ENCODE data around the gene MRPS5.
"Not testable (repeated sequence)": the region's sequence is repeated elsewhere in the genome, so short reads cannot be mapped to it uniquely, and the experiment has no call there.

MRPS5 gene

DNA sequence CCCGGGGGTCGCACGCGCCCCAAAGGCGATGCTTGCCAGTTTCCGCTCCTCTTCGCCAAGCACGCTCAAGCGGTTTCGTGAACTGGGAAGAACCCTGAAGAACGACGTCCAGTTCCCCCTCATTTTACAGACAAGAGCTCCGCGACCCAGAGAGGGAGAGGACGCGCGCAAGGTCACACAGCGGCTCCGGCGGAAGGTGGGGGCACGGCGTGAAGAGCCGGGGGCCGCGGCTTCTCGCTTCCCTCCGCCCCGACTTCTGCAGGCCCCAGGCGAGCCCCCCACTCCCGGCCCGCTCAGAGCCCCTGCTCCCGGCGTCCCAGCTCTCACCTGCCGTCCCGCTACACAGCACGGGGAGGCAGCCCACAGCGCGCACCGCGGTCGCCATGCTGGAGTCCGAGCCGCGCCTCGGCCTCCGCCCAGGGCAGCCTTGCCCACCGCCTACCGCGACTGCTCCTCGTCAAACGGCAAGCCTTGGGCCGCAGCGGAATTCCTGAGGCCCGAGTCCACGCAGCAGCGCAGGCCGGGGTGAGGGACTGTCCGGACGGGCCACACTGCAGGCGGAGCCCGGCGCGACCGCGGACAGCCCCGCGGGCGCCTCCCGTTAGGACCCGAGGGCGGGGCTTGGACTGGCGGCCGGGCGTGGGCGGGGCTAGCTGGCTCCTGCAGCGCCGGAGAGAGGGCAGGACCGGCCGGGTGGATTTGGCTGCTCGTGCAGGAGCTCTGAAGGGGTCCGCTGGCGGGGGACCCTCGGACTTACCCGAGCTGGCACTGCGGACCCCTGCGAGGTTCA is at the start of gene MRPS5:
Gene MRPS5 (minus strand): TSS at position 402 of the 790 bp plus-strand sequence. CDS start 17 bp downstream, at position 385.
- peak; percentile 76 for DNase-seq

DNA sequence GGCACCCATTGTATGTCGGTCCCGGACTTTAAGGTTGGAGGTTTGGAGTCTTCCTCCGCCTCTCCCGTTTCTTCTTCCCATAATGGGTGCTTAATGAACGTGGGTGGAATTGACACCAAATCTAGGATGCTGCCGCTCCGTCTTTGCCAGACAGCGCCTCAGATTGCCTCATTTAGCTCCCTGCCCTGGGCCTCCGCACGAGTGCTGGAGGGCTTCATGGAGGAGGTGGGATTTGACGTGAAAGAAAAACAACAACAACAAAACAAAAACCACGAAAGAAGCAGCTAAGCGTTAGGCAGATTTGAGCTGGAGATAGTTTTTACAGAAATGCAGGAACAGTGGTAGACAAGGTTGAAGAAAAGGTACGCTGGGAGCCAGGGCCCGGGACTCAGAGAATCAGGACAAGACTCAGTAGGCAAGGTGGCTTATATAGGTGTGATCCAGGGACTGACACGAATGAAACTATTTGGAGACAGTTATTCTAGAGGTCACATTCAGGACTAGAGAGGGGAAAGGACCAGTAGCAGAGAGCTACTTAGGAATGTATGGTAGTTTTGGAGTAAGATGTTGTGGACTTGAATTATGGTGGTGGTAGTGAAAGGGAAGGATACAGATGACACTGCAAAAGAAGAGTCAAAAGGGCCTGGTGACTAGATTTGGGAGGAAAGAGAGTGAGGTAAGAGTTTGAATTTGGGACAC is 44.6 kb upstream of the MRPS5 start:
- no peak for DNase-seq

DNA sequence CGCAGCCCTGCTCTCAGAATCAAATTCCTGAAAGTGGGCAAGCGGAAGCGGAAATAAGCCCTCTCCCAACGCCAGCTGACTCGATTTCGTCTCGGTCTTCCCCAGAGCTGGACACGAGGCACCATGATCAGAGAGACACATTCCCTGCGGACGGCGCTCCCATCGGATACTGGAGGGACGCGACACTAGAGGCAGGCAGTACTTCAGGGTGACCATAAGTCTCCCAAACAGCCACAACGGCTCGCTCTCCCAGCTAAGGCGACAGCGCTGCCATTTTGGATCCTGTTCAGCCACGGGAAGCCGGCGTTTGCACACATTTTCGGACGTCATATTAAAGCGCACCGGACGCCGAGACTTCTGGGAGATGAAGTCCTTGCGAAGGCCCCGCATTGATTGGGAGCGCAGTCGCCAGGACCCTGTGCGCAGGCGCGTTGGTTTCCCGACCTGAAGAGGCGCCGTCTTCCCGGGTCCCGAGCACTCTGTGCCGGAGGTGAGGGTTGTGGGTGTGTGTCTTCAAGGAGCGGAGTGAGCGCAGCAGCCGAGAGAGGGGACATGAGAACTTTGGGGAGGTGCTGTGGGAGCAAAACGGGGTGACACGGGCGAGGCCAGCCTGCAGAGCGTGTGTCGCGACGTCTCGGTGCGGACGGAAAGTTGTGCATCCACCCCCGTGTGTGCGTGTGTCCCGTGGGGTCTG is 43.9 kb upstream of the MRPS5 start, which contains the start of gene ZNF2:
Gene ZNF2 (plus strand): TSS at position 439 of the 694 bp plus-strand sequence. CDS start 10,418 bp downstream, outside the sequence.
- DNase-seq, result peak; percentile 96

DNA sequence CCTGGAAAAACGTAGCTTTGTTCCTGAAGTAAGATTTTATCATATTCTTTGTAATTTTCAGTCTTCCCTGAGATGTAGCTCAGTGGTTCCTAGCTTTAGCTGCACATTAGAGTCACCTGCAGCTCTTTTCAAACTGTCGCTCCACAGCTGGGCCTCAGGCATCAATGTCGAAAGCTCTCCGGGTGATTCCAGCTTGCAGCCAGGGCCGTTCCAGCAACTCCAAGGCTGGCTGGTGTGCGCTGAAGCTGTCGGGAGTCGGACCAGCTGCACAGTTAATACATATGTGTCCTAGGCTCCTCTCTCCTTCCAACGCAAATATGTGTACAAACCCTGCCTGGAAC is 43.4 kb upstream of the MRPS5 start:
- DNase-seq, result no peak

DNA sequence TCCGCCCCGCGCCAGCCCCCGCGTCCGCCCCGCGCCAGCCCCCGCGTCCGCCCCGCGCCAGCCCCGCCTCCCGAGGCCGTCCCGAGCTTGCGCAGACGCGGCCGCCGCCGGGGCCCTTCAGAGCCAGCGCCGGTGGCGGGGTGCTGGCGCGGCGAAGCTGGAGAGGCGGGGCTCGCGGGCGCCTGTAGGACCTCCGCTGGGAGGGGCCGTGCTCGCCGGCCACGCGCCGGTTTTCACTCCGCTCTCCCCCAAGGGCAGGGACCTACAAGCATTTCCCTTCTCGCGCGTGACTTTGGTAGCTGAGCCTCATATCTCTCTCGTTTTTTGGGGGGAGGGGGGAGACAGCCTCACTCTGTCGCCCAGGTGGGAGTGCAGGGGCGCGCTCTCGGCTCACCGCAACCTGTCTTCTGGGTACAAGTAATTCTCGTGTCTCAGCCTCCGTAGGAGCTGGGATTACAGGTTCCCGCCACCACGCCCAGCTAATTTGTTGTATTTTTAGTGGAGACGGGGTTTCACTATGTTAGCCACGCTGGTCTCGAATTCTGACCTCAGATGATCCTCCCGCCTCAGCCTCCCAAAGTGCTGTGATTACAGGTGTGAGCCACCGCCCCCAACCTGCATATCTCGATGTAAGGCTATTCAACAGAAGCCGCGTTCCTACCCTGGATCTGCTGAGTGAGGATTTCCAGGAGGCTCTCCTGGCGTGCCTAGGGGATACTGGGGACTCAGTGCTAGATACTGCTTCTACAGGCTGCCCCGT is 38.3 kb upstream of the MRPS5 start, which contains the start of gene ZNF514:
Gene ZNF514 (minus strand): TSS at position 159 of the 760 bp plus-strand sequence. CDS start 6,595 bp downstream, outside the sequence.
- peak; percentile 81 for DNase-seq

DNA sequence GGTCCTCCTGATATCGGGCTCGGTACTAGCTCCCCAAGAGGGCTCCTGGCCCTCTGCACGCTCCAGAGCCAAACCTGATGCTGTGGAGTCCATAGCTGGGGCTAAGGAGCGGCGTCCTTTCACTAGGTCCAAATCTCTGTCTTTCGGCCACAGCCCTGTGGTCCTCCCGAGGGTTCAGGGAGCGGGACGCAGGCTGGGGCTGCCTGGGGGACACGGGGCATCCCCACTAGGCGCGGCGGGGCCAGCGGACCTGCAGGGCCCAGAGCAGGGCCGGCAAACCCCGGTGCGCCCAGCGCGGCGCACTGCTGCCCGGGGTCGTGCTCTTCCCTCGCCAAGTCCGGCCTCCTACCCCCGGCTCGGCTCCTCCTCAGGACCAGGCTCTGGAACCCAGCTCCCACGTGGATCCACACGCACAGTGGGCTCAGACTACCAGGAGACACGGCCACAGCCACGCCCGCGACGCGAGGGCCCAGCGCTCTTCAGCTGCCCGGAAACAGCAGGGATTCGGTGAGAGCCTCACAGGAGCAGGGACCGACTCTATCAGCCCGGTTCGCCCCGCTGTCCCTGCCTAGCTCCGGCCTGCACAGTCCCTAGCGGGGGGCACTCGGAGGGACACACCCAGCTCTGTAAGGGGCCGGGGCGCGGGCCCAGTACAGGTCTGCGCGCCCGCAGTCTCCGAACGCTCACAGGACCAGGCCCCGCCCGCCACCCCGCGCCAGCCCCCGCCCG is 37.4 kb upstream of the MRPS5 start:
- no peak for DNase-seq

DNA sequence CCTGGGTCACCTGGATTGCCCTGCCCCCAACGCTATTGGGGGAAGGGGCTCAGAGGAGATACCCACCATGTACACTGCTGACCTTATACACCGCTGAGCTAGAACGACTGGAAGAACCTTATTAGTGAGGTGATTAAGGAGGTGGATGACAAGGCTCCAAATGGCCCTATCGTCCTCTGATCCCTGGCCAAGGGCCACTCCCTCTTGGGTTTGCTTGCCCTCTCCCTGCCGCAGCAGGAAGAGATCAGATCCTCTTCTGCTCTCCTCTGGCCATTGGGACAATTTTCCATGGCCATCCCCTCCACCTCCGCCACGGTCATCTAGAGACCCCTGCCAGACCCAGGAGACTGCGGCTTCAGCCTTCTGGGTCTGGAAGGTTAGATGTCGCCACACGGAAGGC is 36.8 kb upstream of the MRPS5 start:
- DNase-seq, result no peak

DNA sequence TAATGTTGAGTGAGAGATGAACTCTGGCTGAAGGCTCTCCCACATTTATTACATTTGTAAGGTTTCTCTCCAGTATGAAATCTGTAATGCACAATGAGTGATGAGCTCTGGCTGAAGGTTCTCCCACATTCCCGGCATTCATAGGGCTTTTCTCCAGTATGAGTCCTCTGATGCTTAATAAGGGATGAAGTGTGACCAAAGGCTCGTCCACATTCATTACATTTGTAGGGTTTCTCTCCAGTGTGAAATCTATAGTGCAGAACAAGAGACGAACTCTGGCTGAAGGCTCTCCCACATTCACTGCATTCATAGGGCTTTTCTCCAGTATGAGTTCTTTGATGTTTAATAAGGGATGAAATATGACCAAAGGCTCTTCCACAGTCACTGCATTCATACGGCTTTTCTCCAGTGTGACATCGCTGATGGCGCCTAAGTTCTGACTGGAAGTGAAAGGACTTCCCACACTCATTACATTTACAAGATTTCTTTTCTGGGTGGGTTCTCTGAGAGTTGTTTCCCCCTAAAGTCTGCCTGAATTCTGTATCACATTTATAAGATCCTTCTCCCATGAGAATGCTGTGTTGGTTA is 27.9 kb upstream of the MRPS5 start:
- no peak for DNase-seq

DNA sequence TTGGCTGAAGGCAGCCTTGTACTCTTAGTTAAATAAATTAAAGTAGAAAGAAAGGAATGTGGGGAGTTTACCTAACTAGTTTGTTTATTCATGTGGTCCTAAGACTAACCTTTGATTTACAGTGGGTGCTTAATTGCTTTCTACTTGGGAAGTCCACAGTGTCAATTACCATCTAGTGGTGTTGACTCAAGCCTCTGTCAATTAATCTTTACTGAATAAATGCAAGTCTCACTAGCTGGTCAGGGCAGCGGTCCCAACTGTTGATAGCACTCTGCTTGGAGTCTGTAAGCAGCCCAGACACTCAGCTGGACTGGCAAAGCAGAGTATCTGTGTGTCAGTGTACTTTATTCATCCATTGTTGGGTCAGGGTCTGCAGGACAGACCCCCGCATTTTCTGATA is 22.2 kb upstream of the MRPS5 start:
- no peak for DNase-seq

DNA sequence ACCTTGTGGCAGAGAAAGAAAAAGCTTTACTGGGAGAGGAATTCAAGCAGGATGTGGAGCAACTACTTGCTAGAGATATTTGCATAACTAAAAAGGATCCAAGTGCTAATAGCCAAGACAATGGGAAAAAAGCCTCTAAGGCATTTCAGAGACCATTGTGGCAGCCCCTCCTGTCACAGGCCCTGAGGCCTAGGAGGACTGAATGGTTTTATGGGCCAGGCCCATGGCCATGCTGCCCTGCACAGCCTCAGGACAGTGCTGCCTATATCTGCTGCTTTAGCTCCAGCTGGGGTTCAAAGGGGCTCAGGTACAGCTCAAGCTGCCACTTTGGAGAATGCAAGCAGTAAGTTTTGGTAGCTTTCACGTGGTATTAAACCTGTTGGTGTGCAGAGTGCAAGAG is 17.1 kb upstream of the MRPS5 start:
- DNase-seq, result no peak

DNA sequence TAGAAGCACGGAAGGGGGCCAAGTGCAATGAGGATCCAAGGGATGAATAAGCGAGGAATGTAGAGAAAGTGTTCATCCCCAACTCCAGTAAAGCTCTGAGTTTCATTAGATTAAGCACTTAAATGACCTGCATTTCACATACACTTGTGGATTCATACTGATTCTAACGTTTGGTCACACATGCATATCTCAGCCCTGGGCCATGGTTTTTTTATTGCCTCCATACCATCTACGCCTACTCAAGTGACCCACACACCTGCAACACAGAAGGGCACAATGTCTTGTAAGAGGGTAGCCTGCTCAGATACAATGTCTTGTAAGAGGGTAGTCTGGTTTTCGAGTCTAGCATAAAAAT is 566 bp upstream of the MRPS5 start:
- no peak for DNase-seq

DNA sequence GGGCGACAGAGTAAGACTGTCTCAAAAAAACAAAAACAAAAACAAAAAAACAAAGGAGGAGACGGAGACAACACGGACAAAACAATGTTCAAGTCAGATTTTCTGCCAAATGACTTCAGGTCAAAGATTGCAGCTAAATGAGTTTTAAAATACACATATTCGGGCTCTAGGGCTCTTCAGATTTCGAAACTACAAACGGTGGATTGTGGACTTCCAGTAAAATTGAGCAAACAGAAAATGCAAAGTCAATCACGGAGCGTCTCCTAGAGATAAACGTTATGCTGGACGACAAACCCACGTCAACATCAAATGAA is 558 bp downstream of the MRPS5 start:
- DNase-seq, result no peak

DNA sequence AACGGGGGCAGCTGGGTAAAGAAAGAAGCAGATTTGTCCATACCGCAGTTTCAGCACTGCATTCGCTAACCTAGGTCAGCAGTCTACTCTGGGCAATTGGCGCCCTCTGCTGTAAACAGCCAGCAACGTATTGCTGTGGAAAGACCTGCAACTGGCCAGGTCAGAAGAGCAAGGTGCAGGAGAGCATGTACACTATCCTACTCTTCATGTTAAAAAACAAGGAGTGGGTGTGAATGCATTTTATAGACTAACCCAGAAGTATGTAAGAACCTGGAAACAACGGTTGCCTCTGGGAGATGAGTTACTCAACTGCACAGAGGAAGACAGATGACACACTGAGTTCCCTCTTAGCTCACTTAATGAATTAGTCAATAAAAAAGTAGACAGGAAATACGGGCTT is 6.2 kb downstream of the MRPS5 start:
- DNase-seq, result peak; percentile 62

DNA sequence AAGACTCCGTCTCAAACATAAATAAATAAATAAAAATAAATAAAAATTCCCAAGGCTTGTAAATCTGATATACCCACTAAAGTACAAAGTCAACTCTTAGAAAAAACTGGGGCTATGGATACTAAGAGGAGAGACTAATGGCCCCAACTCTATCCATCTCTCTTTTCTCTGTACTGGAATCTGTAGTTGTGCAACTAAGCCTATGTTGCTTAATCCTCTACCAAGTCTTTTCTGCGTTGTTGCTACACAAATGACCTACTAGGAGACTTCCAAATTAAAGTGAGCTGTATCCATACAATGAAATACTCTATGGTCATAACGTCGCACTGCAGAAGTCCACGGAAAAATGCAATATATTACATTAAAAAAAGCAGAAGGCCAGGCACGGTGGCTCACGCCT is 8.1 kb downstream of the MRPS5 start:
- no peak for DNase-seq

DNA sequence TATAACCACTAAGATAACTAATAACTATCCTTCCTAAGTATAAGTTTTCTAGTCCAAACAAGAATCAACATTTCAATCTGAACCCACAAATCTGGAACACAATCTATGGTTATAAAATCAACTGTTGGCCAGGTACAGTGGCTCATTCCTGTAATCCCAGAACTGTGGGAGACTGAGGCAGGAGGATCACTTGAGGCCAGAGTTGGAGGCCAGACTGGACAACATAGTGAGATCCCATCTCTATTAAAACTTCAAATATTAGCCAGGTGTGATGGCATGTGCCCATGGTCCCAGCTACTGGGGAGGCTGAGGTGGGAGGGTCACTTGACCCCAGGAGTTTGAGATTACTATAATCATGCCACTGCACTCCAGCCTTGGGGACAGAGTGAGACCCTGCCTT is 11.2 kb downstream of the MRPS5 start:
- DNase-seq, result no peak

DNA sequence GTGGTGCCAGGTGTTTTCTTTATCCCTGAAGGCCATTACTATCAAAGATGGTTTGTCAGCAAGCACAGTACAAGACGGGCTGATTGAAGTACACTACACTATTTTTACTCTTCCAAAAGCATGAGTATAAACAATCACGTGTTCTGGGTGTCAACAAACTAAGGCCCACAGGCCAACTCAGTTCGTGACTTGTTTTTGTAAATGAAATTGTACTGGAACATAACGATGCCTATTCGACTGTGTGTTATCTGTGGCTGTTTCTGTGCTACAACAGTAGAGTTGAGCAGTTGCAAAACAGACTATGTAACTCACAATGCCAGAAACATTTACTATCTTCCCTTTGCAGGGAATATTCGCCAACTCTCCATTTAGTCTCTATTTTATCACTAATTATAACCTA is 12.3 kb downstream of the MRPS5 start:
- no peak for DNase-seq

DNA sequence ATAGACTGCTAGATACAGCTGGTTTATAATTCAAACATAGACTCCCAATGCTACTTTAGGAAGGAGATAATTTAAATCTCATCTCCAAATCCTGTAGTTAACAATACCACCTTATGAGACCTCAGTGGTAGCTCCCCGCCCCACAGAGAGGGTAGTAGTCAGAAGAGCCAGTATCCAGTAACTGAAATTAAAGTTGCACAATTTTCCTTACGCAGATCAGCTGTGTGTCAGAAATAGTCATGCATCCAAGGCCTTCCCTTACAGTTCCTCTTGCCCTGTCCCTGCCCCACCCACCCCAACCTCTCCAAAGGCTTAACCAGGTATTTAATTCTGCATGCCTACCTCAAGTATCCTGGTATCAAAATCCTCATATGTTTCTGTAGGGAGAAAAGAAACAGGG is 15.5 kb downstream of the MRPS5 start:
- no peak for DNase-seq

DNA sequence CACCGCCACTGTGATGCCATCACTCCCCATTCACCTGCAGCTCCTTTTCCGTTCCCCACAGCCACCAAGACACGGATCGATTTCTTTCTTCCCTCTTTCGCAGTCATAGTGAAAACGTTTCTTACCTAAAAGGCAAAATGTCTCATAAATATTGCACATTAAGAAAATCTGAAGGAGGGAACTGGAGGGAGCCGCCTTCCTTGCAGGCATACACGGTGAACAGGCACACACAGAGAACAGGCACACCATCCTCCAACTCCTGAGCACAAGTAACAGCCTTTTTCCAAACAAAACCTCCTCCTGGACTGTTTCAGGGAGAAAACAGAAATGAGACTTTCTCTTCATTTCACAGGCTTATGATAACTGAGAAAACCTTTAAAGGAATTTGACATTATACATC is 17.0 kb downstream of the MRPS5 start:
- DNase-seq, result no peak

DNA sequence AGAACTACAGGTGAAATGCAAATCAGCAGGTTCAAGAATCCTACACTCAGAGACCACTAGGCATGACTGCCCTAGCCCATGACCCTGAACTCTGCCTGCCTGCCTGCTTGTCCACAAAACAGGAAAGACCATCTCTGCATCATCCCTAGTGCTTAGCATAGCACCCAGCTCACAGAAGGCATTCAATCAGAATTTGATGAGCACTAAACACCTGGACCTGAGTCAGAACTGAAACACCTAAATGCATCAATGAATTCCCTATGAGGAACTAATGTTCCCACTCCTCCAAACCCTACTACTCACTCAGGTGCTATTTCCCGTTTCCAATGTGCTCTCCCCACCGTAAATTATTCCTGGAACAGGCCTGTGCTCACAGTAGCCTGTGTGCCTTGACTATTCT is 21.7 kb downstream of the MRPS5 start:
- DNase-seq, result no peak

DNA sequence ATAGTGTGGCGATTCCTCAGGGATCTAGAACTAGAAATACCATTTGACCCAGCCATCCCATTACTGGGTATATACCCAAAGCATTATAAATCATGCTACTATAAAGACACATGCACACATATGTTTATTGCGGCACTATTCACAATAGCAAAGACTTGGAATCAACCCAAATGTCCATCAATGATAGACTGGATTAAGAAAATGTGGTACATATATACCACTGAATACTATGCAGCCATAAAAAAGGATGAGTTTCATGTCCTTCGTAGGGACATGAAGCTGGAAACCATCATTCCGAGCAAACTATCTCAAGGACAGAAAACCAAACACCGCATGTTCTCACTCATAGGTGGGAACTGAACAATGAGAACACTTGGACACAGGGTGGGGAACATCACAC is 23.3 kb downstream of the MRPS5 start:
- DNase-seq, result not testable (repeated sequence)

DNA sequence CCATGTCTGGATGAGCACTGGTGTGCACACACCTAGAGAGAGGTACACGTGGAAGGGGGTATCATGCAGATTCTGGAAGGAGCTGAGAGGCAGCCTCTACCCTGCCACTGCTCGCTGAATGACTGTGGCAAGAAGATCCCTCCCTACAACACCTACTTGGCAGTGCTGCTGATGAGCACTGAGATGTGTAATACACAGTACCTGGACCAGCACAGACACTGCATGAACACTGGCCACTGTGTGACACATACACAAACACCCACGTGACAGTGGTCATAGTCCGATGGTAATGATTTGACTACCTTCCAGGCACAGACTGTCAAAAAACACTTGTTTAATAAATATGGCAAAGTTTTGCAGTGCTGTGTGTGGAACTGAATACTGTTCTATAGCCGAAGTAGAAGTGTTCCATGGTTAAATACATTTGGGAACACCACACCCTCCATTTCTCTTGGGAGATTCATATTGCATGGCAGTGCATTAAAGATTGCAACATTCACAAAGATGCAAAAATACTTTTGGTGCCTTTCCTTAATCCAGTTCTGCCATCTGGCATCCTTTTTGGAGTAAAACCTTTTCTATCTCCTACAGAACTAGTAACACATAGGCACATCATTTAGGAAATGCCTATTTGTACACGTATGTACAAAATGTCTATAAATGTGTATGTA is 29.6 kb downstream of the MRPS5 start:
- no peak for DNase-seq

DNA sequence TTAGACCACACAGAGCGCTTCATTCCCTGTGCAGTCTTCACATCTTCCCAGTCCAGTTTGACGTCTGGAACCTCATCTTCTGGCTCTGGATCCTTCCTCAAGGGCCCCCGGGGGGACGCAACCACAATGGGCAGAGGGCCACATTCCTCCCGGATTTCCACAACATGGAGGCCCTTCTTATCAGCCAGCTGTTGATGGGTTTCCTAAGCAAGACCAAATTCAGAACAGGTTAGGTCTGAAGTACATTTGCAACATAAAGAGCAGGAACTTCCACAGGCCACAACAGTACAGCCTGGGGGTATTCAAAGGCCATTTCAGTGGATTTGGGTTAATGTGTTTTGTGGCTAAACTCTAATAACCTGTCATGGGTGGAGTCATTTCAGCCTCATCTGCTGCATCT is 34.2 kb downstream of the MRPS5 start:
- DNase-seq, result no peak

Measured in CD4-positive, alpha-beta T cell treated with Interferon gamma for 1 hour (primary cell).